Measurements from ENCODE around the gene LTN1. TPM values are rescaled to one million over a fixed set of nuclear protein-coding genes. Genes with fewer than 3 reads are reported as not detected.

Gene LTN1
- polyA plus RNA-seq, 1 of the 3 experiments (the other 2 are of a cell fraction), result 3.2 TPM

DNA sequence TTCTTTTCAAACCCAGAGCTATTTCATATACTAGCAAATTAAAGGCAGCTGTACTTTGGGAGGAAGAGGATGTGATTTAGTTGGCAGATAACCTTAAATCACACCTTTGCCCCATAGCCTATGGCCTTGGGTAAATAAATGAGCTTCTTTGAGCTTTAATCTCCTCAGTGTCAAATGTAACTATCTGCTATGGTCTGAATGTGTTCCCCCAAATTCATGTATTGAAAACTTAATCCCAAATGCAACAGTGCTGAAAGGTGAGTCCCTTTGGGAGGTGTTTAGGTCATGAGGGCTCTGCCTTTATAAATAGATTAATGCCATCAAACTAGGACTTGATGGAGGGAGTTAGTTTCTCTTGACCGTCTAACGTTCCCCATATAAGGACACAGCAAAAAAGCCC, 85.8 kb downstream of the LTN1 start (continued):
- TF ChIP-seq, protein P1, sequence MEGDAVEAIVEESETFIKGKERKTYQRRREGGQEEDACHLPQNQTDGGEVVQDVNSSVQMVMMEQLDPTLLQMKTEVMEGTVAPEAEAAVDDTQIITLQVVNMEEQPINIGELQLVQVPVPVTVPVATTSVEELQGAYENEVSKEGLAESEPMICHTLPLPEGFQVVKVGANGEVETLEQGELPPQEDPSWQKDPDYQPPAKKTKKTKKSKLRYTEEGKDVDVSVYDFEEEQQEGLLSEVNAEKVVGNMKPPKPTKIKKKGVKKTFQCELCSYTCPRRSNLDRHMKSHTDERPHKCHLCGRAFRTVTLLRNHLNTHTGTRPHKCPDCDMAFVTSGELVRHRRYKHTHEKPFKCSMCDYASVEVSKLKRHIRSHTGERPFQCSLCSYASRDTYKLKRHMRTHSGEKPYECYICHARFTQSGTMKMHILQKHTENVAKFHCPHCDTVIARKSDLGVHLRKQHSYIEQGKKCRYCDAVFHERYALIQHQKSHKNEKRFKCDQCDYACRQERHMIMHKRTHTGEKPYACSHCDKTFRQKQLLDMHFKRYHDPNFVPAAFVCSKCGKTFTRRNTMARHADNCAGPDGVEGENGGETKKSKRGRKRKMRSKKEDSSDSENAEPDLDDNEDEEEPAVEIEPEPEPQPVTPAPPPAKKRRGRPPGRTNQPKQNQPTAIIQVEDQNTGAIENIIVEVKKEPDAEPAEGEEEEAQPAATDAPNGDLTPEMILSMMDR (IDR thresholded peaks at IDR 0.05), result no peak
- TF ChIP-seq, protein P2, sequence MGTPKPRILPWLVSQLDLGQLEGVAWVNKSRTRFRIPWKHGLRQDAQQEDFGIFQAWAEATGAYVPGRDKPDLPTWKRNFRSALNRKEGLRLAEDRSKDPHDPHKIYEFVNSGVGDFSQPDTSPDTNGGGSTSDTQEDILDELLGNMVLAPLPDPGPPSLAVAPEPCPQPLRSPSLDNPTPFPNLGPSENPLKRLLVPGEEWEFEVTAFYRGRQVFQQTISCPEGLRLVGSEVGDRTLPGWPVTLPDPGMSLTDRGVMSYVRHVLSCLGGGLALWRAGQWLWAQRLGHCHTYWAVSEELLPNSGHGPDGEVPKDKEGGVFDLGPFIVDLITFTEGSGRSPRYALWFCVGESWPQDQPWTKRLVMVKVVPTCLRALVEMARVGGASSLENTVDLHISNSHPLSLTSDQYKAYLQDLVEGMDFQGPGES (IDR thresholded peaks at IDR 0.05; ENCODE audit: low read depth, low read length), result no peak
- no peak for TF ChIP-seq RAD21 (IDR thresholded peaks at IDR 0.05; ENCODE audit: low read length)

DNA sequence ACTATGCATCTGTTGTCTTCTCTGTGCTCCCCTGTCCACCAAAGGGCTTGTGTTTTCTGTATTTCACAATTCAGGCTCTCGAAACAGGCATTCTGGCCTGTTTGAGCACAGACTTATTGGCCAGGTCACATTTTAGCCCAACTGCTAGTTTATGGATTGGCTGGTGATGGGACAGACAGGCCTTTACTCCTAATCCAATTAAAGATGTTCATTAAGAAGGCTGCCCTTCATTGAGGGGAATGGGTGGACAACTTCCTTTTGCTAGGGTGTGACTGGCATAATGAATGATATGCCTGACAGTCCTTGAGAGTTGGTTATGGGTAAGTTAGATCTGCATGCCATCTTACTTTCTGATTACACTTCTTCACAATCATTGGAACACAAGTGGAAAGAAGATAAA, 86.4 kb downstream of the LTN1 start:
- WGBS (ENCODE audit: low lambda C conversion rate), result 25% methylated on average over 1 of the region's 1 CpG

More for the DNA sequence above, 86.4 kb downstream of the LTN1 start:
- no peak overlapping the region for H3K4me3 ChIP-seq (ENCODE audit: low read depth in 2 of 2, low read length in 1 of 2)
- H3K27me3 ChIP-seq (ENCODE audit: insufficient read depth), result no peaks in the 10 kb centered on the region
- H3K9me3 ChIP-seq, result no peaks in the 10 kb centered on the region
- H3F3A ChIP-seq (replicated peaks; ENCODE audit: insufficient read depth), result no peaks in the 10 kb centered on the region
- H3K9ac ChIP-seq, result no peak overlapping the region
- H3K4me1 ChIP-seq (ENCODE audit: control insufficient read depth in 1 of 2, insufficient read depth in 2 of 2, low read depth in 1 of 2, low read length in 1 of 2), result no peaks in the 10 kb centered on the region
- TF ChIP-seq FOXM1 (IDR thresholded peaks at IDR 0.05; ENCODE audit: low read depth), result no peak
- no peak for TF ChIP-seq MEF2A (IDR thresholded peaks at IDR 0.05; ENCODE audit: borderline replicate concordance, low read depth)
- TF ChIP-seq SMC3 (IDR thresholded peaks at IDR 0.05; ENCODE audit: low read depth, low read length), result no peak
- no peak for TF ChIP-seq RFX5 (IDR thresholded peaks at IDR 0.05; ENCODE audit: low read length)
- no peak for TF ChIP-seq RXRA (IDR thresholded peaks at IDR 0.05; ENCODE audit: borderline replicate concordance, low read depth)
- TF ChIP-seq, protein P3, sequence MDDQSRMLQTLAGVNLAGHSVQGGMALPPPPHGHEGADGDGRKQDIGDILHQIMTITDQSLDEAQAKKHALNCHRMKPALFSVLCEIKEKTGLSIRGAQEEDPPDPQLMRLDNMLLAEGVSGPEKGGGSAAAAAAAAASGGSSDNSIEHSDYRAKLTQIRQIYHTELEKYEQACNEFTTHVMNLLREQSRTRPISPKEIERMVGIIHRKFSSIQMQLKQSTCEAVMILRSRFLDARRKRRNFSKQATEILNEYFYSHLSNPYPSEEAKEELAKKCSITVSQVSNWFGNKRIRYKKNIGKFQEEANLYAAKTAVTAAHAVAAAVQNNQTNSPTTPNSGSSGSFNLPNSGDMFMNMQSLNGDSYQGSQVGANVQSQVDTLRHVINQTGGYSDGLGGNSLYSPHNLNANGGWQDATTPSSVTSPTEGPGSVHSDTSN (IDR thresholded peaks at IDR 0.05), result no peak
- no peak for TF ChIP-seq GABPA (IDR thresholded peaks at IDR 0.05; ENCODE audit: low read depth)
- no peak for TF ChIP-seq YY1 (IDR thresholded peaks at IDR 0.05; ENCODE audit: low read depth)
- TF ChIP-seq FOSL2 (IDR thresholded peaks at IDR 0.05; ENCODE audit: borderline replicate concordance, low read depth), result no peak
- TF ChIP-seq EZH2phosphoT487 (IDR thresholded peaks at IDR 0.05; ENCODE audit: borderline replicate concordance, low read depth), result no peak
- TF ChIP-seq JUND (IDR thresholded peaks at IDR 0.05), result no peak
- no peak for TF ChIP-seq TEAD4 (IDR thresholded peaks at IDR 0.05; ENCODE audit: borderline replicate concordance, insufficient read depth)
- TF ChIP-seq, protein P4, sequence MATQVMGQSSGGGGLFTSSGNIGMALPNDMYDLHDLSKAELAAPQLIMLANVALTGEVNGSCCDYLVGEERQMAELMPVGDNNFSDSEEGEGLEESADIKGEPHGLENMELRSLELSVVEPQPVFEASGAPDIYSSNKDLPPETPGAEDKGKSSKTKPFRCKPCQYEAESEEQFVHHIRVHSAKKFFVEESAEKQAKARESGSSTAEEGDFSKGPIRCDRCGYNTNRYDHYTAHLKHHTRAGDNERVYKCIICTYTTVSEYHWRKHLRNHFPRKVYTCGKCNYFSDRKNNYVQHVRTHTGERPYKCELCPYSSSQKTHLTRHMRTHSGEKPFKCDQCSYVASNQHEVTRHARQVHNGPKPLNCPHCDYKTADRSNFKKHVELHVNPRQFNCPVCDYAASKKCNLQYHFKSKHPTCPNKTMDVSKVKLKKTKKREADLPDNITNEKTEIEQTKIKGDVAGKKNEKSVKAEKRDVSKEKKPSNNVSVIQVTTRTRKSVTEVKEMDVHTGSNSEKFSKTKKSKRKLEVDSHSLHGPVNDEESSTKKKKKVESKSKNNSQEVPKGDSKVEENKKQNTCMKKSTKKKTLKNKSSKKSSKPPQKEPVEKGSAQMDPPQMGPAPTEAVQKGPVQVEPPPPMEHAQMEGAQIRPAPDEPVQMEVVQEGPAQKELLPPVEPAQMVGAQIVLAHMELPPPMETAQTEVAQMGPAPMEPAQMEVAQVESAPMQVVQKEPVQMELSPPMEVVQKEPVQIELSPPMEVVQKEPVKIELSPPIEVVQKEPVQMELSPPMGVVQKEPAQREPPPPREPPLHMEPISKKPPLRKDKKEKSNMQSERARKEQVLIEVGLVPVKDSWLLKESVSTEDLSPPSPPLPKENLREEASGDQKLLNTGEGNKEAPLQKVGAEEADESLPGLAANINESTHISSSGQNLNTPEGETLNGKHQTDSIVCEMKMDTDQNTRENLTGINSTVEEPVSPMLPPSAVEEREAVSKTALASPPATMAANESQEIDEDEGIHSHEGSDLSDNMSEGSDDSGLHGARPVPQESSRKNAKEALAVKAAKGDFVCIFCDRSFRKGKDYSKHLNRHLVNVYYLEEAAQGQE (IDR thresholded peaks at IDR 0.05; ENCODE audit: low read depth, low read length), result no peak
- no peak for TF ChIP-seq POLR2AphosphoS5 (IDR thresholded peaks at IDR 0.05; ENCODE audit: low read depth, low read length)
- H3K79me2 ChIP-seq (ENCODE audit: insufficient read depth), result no peaks in the 10 kb centered on the region
- no peak overlapping the region for H3K4me2 ChIP-seq
- ChIA-PET POLR2A (no interaction called here), CTCF (no interaction called here)
- H2AFZ ChIP-seq (ENCODE audit: low read depth), result no peak overlapping the region
- no peaks in the 10 kb centered on the region for H4K20me1 ChIP-seq (ENCODE audit: insufficient read depth)
- no peak overlapping the region for H3K27ac ChIP-seq (ENCODE audit: low read depth in 2 of 2, low read length in 1 of 2)
- no peaks in the 10 kb centered on the region for H3K9me2 ChIP-seq
- no peaks in the 10 kb centered on the region for H3K36me3 ChIP-seq (replicated peaks in 1 of 2; ENCODE audit: control insufficient read depth in 1 of 2, insufficient read depth in 2 of 2, low read length in 1 of 2)
- no peak for DNase-seq

Measured in SK-N-SH (cell line).